CD4-positive, alpha-beta T cell treated with Interleukin-15 for 4 hours (primary cell): Measurements from ENCODE around the gene VAMP5.
"Not testable (repeated sequence)": the region's sequence is repeated elsewhere in the genome, so short reads cannot be mapped to it uniquely, and the experiment has no call there.

Source experiments
- DNase-seq: peaks from one replicate; pipeline ENCODE4 v3.0.0-alpha.2; 2020; ENCODE audit warnings: low spot score

VAMP5 gene, protein sequence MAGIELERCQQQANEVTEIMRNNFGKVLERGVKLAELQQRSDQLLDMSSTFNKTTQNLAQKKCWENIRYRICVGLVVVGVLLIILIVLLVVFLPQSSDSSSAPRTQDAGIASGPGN

GRCh38 chr2:85584354-85584856 lies at the start of gene VAMP5:
Gene VAMP5 (plus strand): TSS chr2:85584431. CDS start chr2:85584491, 60 bp downstream.
- DNase-seq, result no peak

- no peak for DNase-seq
Observed at GRCh38 chr2:85534881-85535280, 49.4 kb upstream of the VAMP5 start.

GRCh38 chr2:85536479-85536878 lies 47.8 kb upstream of the VAMP5 start:
- DNase-seq, result no peak

GRCh38 chr2:85537600-85538506 lies 46.4 kb upstream of the VAMP5 start:
- DNase-seq, result peak; percentile 9

GRCh38 chr2:85538507-85539360 lies 45.5 kb upstream of the VAMP5 start, which contains the start of gene MAT2A:
Gene MAT2A (plus strand): TSS chr2:85539168. CDS start chr2:85539288, 120 bp downstream.
- peak; percentile 89 for DNase-seq

DNA sequence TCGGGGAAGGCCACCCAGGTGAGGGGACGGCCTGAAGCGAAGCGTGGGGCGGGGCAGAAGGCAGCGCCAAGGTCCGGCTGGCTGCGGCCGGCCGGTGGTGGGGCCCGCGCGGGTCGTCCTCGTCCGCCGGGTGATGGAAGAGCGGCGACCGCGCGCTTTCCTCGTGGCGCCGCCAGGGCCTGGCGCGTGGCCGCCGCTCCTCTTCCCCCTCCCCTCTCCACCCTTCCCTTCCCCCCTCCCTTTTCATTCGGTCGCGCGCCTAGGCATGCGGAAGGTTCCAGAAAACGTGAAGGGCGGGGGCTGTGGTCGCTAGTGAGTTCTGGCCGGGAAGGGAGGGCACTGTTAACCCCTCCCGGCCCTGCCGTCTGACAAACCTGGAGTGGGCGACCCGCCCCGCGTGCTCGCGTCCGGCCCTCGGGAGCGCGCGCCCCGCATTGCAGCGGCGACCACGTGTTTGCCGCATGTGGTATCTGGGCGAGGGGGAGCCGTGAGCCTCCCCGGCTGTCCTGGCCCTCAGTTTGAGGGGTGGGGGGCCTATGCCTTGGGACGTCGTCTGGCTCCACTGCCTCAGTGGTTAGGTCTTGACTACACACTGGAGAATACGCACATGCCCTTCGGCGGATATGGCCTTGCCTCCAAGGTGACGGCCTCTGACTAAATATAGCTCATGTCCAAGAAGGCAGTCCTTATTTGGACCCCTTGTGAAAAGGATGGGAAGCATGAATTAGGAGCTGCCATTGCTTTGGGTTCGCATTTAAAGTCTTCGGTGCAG lies 44.7 kb upstream of the VAMP5 start:
- peak; percentile 68 for DNase-seq

- DNase-seq, result no peak
Observed at GRCh38 chr2:85540133-85540648, 44.0 kb upstream of the VAMP5 start.

DNA sequence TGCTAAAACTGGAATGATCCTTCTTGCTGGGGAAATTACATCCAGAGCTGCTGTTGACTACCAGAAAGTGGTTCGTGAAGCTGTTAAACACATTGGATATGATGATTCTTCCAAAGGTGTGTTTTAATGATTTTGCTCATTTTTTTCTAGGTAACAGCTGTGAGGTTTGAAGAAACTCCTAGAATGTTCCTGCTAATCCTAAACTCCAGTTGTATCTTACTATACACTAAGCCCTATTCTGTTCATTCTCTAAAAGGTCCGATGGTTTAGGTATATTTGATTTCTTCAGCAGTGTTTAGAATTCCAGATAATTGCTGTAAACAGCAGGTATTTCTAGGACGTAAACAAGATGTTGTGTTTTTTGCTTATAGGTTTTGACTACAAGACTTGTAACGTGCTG lies 43.0 kb upstream of the VAMP5 start:
- no peak for DNase-seq

DNA sequence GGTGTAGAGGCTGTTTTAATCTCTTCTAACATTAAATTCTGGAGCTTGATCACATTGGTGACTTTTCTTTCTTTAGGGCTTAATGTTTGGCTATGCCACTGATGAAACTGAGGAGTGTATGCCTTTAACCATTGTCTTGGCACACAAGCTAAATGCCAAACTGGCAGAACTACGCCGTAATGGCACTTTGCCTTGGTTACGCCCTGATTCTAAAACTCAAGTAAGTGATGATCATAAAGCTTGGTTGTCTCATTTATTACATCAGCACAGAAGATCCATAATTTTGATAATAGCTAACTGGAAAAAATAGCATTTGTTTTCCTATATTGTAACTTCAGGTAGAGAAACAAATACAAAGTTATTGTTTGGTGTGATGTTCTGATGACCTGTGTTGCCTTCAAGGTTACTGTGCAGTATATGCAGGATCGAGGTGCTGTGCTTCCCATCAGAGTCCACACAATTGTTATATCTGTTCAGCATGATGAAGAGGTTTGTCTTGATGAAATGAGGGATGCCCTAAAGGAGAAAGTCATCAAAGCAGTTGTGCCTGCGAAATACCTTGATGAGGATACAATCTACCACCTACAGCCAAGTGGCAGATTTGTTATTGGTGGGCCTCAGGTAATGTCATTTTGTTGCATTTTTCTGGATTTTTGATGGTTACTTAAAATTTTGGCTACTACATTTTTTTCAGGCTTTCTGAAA lies 42.3 kb upstream of the VAMP5 start:
- no peak for DNase-seq

- DNase-seq, result no peak
Observed at GRCh38 chr2:85542777-85543176, 41.5 kb upstream of the VAMP5 start.

DNA sequence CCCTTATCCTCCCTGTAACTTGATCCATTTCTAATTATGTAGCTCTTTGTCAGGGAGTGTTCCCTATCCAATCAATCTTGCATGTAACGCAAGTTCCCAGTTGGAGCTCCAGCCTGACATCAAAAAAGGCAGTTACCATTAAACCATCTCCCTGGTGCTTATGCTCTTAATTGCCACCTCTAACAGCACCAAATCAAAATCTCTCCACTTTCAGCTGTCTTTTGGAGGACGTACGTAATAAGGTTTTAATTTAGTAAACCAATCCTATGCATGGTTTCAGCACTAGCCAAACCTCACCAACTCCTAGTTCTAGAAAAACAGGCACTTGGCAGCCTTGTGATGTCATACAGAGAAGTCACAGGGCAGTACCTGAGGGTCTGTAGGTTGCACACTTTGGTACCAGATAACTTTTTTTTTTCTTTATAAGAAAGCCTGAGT lies 40.0 kb upstream of the VAMP5 start:
- DNase-seq, result not testable (repeated sequence)

- not testable (repeated sequence) for DNase-seq
Observed at GRCh38 chr2:85544915-85545779, 39.1 kb upstream of the VAMP5 start.

DNA sequence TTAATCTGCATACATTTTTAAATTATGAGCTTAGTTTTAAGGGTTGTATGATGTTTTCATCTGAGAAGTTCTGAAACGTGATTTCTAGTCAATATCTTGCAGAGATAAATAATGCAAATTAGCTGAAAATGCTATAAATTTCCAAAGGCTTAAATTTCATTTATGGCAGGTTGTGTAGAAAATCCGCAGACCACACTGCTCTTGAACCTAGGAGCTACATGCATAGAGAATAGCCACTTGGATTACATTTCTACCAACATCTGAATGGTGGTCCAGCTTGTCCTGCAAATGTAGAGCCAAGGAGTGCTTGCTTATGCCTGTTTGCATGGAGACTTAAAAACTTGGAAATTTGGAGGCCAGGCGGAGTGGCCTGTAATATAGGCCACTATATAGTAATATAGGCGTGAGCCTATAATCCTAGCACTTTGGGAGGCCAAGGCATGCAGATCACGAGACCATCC lies 38.4 kb upstream of the VAMP5 start:
- no peak for DNase-seq

- no peak for DNase-seq
Observed at GRCh38 chr2:85547089-85547858, 37.0 kb upstream of the VAMP5 start.

- no peak for DNase-seq
Observed at GRCh38 chr2:85547859-85548607, 36.2 kb upstream of the VAMP5 start.

DNA sequence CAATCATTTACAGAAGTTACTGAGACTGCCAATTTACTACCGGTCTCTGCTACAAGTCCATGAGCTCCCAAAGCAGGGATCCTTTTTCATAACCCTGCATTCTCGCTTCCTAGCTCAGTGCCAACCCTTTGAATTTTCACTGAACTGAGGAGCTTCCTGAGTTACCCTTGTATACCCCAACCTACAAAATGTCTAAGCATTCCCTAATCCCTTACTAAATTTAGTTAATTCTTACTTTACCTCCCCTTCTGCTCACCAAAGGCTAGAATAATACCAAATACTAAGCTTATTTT lies 35.7 kb upstream of the VAMP5 start:
- no peak for DNase-seq

GRCh38 chr2:85549095-85549494 lies 35.1 kb upstream of the VAMP5 start:
- DNase-seq, result no peak

- no peak for DNase-seq
Observed at GRCh38 chr2:85549826-85550225, 34.4 kb upstream of the VAMP5 start.
